K562 (cell line): ENCODE results near the gene PCNX3.

Source experiments
- CAMTA2 ChIP-seq: fragments of 250-450 bp; sonication (Bioruptor Pico); conservative IDR thresholded peaks from 2 replicates; pipeline ENCODE4 v1.5.1; 2022
- E2F4 ChIP-seq: sonication (generic); formaldehyde crosslinking; IDR thresholded peaks from 2 replicates; pipeline ENCODE4 v1.8.0; 2022; ENCODE audit warnings: mild to moderate bottlenecking, low read depth, missing genetic modification reagents
- JUNB ChIP-seq: fragments of 450-650 bp; formaldehyde crosslinking; conservative IDR thresholded peaks from 2 replicates; pipeline ENCODE4 v1.4.0; 2020; ENCODE audit warnings: mild to moderate bottlenecking
- MAFF ChIP-seq: IDR thresholded peaks from 2 replicates; pipeline ENCODE4 v1.6.1; 2012; ENCODE audit warnings: low read length, improper control_type of control experiment
- SMAD1 ChIP-seq: fragments of 150-350 bp; IDR thresholded peaks from 2 replicates; pipeline ENCODE4 v1.6.1; 2014; ENCODE audit warnings: low read length, low read depth; ENCODE audit not compliant: partially characterized antibody
- SP1 ChIP-seq: sonication (generic); formaldehyde crosslinking; IDR thresholded peaks from 2 replicates; pipeline ENCODE4 v1.8.1; 2022; ENCODE audit warnings: mild to moderate bottlenecking, missing genetic modification reagents
- TCF3 ChIP-seq: sonication (generic); formaldehyde crosslinking; IDR thresholded peaks from 2 replicates; pipeline ENCODE4 v1.4.0; 2020; ENCODE audit warnings: mild to moderate bottlenecking, missing genetic modification reagents
- TF ChIP-seq, protein P1 (sequence below): fragments of 450-650 bp; IDR thresholded peaks from 2 replicates; pipeline ENCODE4 v1.6.1; 2017; ENCODE audit warnings: mild to moderate bottlenecking, moderate library complexity
- TF ChIP-seq, protein P2 (sequence below), 3 experiments: IDR thresholded peaks in 2 of 3; conservative IDR thresholded peaks in 1 of 3; 2 replicates each; pipeline ENCODE4 v1.5.1; 2011 to 2012; ENCODE audit warnings: low read length in 3 of 3, mild to moderate bottlenecking in 3 of 3, control low read depth in 2 of 3, improper control_type of control experiment in 1 of 3, inconsistent platforms in 1 of 3, low read depth in 1 of 3, mixed read lengths in 1 of 3, moderate library complexity in 1 of 3; ENCODE audit not compliant: insufficient read depth in 2 of 3

DNA sequence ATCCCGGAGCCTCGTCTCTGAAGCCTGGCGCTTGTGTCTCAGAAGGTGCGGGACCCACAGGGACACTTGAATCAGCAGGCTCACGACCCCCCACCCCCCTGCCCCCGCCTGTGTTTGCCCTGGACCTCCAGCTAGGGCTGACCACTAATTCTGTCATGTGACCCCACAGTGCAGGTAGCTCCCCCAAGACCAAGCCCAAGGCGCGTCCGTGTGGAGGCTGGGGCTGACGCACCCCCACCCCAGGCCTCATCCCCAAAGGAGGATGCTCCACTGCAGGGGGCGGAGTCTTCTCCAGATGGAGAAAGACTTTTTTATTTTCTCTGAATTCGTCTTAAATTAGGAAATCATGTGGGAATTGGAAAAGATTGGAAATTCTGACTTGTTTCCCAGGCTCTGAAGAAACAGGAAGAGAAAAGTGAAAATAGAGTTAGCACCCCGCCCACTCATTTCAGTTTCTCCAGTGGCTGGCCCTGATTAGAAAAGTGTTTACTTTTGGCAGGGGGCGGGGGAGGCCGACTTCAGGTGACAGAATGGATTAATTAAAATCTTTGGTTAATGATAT lies 48.1 kb downstream of the PCNX3 start:
- no peak for TF ChIP-seq JUNB (CRISPR knock-in tag)
- TF ChIP-seq SP1 (CRISPR knock-in tag): no peak
- TF ChIP-seq TCF3 (CRISPR knock-in tag): no peak
- TF ChIP-seq CAMTA2 (CRISPR knock-in tag): no peak
- TF ChIP-seq, protein P1, sequence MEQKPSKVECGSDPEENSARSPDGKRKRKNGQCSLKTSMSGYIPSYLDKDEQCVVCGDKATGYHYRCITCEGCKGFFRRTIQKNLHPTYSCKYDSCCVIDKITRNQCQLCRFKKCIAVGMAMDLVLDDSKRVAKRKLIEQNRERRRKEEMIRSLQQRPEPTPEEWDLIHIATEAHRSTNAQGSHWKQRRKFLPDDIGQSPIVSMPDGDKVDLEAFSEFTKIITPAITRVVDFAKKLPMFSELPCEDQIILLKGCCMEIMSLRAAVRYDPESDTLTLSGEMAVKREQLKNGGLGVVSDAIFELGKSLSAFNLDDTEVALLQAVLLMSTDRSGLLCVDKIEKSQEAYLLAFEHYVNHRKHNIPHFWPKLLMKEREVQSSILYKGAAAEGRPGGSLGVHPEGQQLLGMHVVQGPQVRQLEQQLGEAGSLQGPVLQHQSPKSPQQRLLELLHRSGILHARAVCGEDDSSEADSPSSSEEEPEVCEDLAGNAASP: no peak
- TF ChIP-seq MAFF: no peak
- TF ChIP-seq SMAD1: no peak
- TF ChIP-seq, protein P2, sequence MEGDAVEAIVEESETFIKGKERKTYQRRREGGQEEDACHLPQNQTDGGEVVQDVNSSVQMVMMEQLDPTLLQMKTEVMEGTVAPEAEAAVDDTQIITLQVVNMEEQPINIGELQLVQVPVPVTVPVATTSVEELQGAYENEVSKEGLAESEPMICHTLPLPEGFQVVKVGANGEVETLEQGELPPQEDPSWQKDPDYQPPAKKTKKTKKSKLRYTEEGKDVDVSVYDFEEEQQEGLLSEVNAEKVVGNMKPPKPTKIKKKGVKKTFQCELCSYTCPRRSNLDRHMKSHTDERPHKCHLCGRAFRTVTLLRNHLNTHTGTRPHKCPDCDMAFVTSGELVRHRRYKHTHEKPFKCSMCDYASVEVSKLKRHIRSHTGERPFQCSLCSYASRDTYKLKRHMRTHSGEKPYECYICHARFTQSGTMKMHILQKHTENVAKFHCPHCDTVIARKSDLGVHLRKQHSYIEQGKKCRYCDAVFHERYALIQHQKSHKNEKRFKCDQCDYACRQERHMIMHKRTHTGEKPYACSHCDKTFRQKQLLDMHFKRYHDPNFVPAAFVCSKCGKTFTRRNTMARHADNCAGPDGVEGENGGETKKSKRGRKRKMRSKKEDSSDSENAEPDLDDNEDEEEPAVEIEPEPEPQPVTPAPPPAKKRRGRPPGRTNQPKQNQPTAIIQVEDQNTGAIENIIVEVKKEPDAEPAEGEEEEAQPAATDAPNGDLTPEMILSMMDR (IDR thresholded peaks at IDR 0.05 in 2 of 3, conservative IDR thresholded peaks at IDR 0.05 in 1 of 3; ENCODE audit: insufficient read depth in 2 of 3, low read depth in 1 of 3, low read length in 3 of 3): no peak
- TF ChIP-seq E2F4 (CRISPR knock-in tag): no peak
